Left ventricle myocardium inferior (tissue), 1 donor: ENCODE data around the gene MYL6. TPM values are rescaled to one million over a fixed set of nuclear protein-coding genes. Genes with fewer than 3 reads are reported as not detected.
A peak's percentile ranks its signal among the peaks of the same experiment; 100 is the strongest.

Source experiments
- DNase-seq: peaks from one replicate; pipeline ENCODE4 v3.0.0-alpha.2; 2020
- H3K27ac ChIP-seq: fragments of 200-600 bp; replicated peaks from 2 replicates; pipeline ENCODE4 v1.8.0; 2021
- H3K27me3 ChIP-seq: fragments of 200-600 bp; 2 replicates; pipeline ENCODE4 v1.8.0; 2021; ENCODE audit warnings: low read depth
- H3K36me3 ChIP-seq: fragments of 200-600 bp; 2 replicates; pipeline ENCODE4 v1.8.0; 2021
- H3K4me1 ChIP-seq: fragments of 200-600 bp; 2 replicates; pipeline ENCODE4 v1.8.0; 2021
- H3K4me3 ChIP-seq: fragments of 200-600 bp; 2 replicates; pipeline ENCODE4 v1.8.0; 2021; ENCODE audit warnings: mild to moderate bottlenecking, moderate library complexity
- H3K9me3 ChIP-seq: fragments of 200-600 bp; replicated peaks from 2 replicates; pipeline ENCODE4 v1.8.0; 2021
- CTCF ChIP-seq: fragments of 200-600 bp; IDR thresholded peaks from 2 replicates; pipeline ENCODE4 v1.8.0; 2021; ENCODE audit warnings: antibody characterized with exemption, mild to moderate bottlenecking, borderline replicate concordance
- intact Hi-C: fragments of 100-400 bp; cut with micrococcal nuclease; formaldehyde crosslinking; loops from one replicate; pipeline ENCODE4 v1.11.0; 2022
- total RNA-seq: library from RNA; stranded (reverse); fragmentation: NEBNext Ultra II Directional; extraction: Animal tissue kit (Norgen Biotek cat#: 25700); gene quantifications from one replicate; pipeline ENCODE4 v1.2.1, GENCODE V29; 2021
- donor health status: DM: no; HTN: yes; CAD: no; lungs with severe emphysema.

The MYL6 gene
- total RNA-seq, 1 donor from 2014 or later: 508 TPM

GRCh38 chr12:56157201-56158028 is 744 bp upstream of the MYL6 start:
- Histone ChIP-seq H3K4me1 (peaks cover 63% of the 10 kb centered on the region), H3K36me3 (peaks cover 31% of the 10 kb centered on the region)

GRCh38 chr12:56158926-56159461 is 835 bp downstream of the MYL6 start:
- Histone ChIP-seq H3K9me3 (no peaks in the 10 kb centered on the region), H3K27me3 (no peaks in the 10 kb centered on the region), H3K27ac (peak overlapping the region; percentile 96), H3K4me3 (peak overlapping the region; percentile 75), H3K36me3 (peaks cover 47% of the 10 kb centered on the region), H3K4me1 (peaks cover 52% of the 10 kb centered on the region)
- intact Hi-C loops: loop anchor here (5.0 kb wide), 1 partner anchor 42 kb away; the partner anchor contains the start of genes RPL41 and ZC3H10
- DNase-seq: peak; percentile 81
- no peak for TF ChIP-seq CTCF

More at GRCh38 chr12:56157201-56158028, 744 bp upstream of the MYL6 start:
- H3K27ac ChIP-seq: peak overlapping the region; percentile 96
- H3K27me3 ChIP-seq: no peaks in the 10 kb centered on the region
- no peaks in the 10 kb centered on the region for H3K9me3 ChIP-seq
- peak; percentile 73 for TF ChIP-seq CTCF
- intact Hi-C loops: loop anchor here (5.0 kb wide), 1 partner anchor 40 kb away; the partner anchor contains the start of genes RPL41 and ZC3H10
- H3K4me3 ChIP-seq: peak overlapping the region; percentile 75
- DNase-seq: peak; percentile 74

DNA sequence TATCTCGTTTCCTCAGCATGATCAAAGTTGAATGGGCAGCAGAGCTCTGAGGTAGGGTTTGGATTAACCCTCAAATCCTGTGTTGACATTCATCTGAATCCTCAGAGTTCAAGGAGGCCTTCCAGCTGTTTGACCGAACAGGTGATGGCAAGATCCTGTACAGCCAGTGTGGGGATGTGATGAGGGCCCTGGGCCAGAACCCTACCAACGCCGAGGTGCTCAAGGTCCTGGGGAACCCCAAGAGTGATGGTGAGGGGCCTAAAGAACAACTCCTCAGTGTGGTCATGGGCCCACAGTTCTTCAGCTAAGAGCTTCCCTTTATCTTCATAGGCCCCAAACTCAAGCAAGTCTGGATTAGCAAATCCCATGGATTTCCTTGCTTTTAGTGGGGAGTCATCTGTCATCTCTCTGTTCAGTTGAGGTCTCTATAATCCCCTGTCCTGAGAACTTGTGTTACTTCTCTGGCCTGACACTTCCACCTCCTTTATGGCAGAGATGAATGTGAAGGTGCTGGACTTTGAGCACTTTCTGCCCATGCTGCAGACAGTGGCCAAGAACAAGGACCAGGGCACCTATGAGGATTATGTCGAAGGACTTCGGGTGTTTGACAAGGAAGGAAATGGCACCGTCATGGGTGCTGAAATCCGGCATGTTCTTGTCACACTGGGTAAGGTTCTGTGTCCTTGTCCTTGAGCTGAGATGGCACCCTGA is 1.5 kb downstream of the MYL6 start:
- Histone ChIP-seq H3K9me3 (no peaks in the 10 kb centered on the region), H3K4me1 (peaks cover 52% of the 10 kb centered on the region), H3K27me3 (no peaks in the 10 kb centered on the region), H3K27ac (peak overlapping the region; percentile 96), H3K4me3 (peak overlapping the region; percentile 75), H3K36me3 (peaks cover 54% of the 10 kb centered on the region)
- DNase-seq: no peak
- TF ChIP-seq CTCF: no peak
- intact Hi-C loops: loop anchor here (5.0 kb wide), 1 partner anchor 42 kb away; the partner anchor contains the start of genes RPL41 and ZC3H10

GRCh38 chr12:56160193-56160763 is 2.1 kb downstream of the MYL6 start:
- Histone ChIP-seq H3K4me3 (peak overlapping the region; percentile 75), H3K27me3 (no peaks in the 10 kb centered on the region), H3K36me3 (peaks cover 60% of the 10 kb centered on the region), H3K27ac (peak overlapping the region; percentile 96), H3K9me3 (no peaks in the 10 kb centered on the region), H3K4me1 (peaks cover 55% of the 10 kb centered on the region)
- intact Hi-C loops: no loop called here
- no peak for DNase-seq
- no peak for TF ChIP-seq CTCF
